SKM-1 (cell line): ENCODE measurements around the gene SHISA9.

Source experiments
- DNase-seq: peaks from one replicate; lab custom pipeline; 2025; ENCODE audit not compliant: unreplicated experiment; lab: John Stamatoyannopoulos, UW

SHISA9 gene

GRCh38 chr16:13158427-13158826, 257.0 kb downstream of the SHISA9 start:
- no peak for DNase-seq

- no peak for DNase-seq
Observed at GRCh38 chr16:13165024-13165423, 263.6 kb downstream of the SHISA9 start.

GRCh38 chr16:13168091-13168572, 266.7 kb downstream of the SHISA9 start:
- DNase-seq: no peak

GRCh38 chr16:13171313-13171712, 269.9 kb downstream of the SHISA9 start:
- DNase-seq: no peak

- no peak for DNase-seq
Observed at GRCh38 chr16:13176711-13177110, 275.3 kb downstream of the SHISA9 start.

GRCh38 chr16:13178318-13178717, 276.9 kb downstream of the SHISA9 start:
- DNase-seq: no peak

- no peak for DNase-seq
Observed at GRCh38 chr16:13181432-13181831, 280.0 kb downstream of the SHISA9 start.

- no peak for DNase-seq
Observed at GRCh38 chr16:13186813-13187212, 285.4 kb downstream of the SHISA9 start.

GRCh38 chr16:13189250-13189649, 287.9 kb downstream of the SHISA9 start:
- DNase-seq: no peak

- no peak for DNase-seq
Observed at GRCh38 chr16:13193721-13194120, 292.3 kb downstream of the SHISA9 start.

GRCh38 chr16:13194766-13195165, 293.4 kb downstream of the SHISA9 start:
- DNase-seq: no peak

GRCh38 chr16:13203725-13204124, 302.3 kb downstream of the SHISA9 start:
- DNase-seq: no peak

- no peak for DNase-seq
Observed at GRCh38 chr16:13205352-13205751, 304.0 kb downstream of the SHISA9 start.

- no peak for DNase-seq
Observed at GRCh38 chr16:13206606-13207005, 305.2 kb downstream of the SHISA9 start.

GRCh38 chr16:13207151-13207550, 305.8 kb downstream of the SHISA9 start:
- no peak for DNase-seq

GRCh38 chr16:13223666-13224065, 322.3 kb downstream of the SHISA9 start:
- no peak for DNase-seq

- no peak for DNase-seq
Observed at GRCh38 chr16:13229039-13229438, 327.6 kb downstream of the SHISA9 start.

GRCh38 chr16:13231365-13231764, 330.0 kb downstream of the SHISA9 start:
- DNase-seq: no peak

- no peak for DNase-seq
Observed at GRCh38 chr16:13234999-13235398, 333.6 kb downstream of the SHISA9 start.

- DNase-seq: no peak
Observed at GRCh38 chr16:13236308-13236707, 334.9 kb downstream of the SHISA9 start.

GRCh38 chr16:13238182-13238581, 336.8 kb downstream of the SHISA9 start:
- no peak for DNase-seq

- no peak for DNase-seq
Observed at GRCh38 chr16:13242201-13242600, 340.8 kb downstream of the SHISA9 start.

GRCh38 chr16:13244770-13245169, 343.4 kb downstream of the SHISA9 start:
- DNase-seq: no peak
